Common myeloid progenitor, CD34-positive (primary cell): ENCODE measurements around the gene PARM1.

ENCODE experiments used
- CTCF ChIA-PET: fragments of 350-600 bp; sonication (Branson Sonifier 250); formaldehyde crosslinking; loops from one replicate; lab custom pipeline; 2021; ENCODE audit warnings: antibody characterized with exemption; lab: Charles Lee
- POLR2A ChIA-PET: fragments of 350-600 bp; sonication (Branson Sonifier 250); formaldehyde crosslinking; loops from one replicate; lab custom pipeline; 2021; ENCODE audit warnings: antibody characterized with exemption; lab: Charles Lee
- DNase-seq, 3 donors: peaks; one replicate each; pipeline versions ENCODE4 v3.0.0 to v3.0.0-alpha.2; 2013
- H3K27ac ChIP-seq, 2 experiments: 1 replicate in 1 of 2; 2 replicates in 1 of 2; pipeline ENCODE4 v1.7.0; 2013; ENCODE audit warnings: inconsistent platforms in 2 of 2, low read length in 2 of 2, mild to moderate bottlenecking in 2 of 2, low read depth in 1 of 2, moderate library complexity in 1 of 2; ENCODE audit not compliant: severe bottlenecking in 2 of 2, insufficient read depth in 1 of 2, poor library complexity in 1 of 2
- H3K27me3 ChIP-seq, 5 experiments: replicated peaks in 2 of 5; 1 replicate in 3 of 5; 2 replicates in 2 of 5; pipeline versions ENCODE4 v1.6.1 to v1.7.0; 2013; ENCODE audit warnings: low read length in 4 of 5, mild to moderate bottlenecking in 2 of 5, moderate library complexity in 2 of 5, inconsistent platforms in 1 of 5; ENCODE audit not compliant: insufficient read depth in 5 of 5, control insufficient read depth in 4 of 5
- H3K36me3 ChIP-seq, 4 experiments: 1 replicate in 2 of 4; 2 replicates in 2 of 4; pipeline versions ENCODE4 v1.6.1 to v1.7.0; 2013; ENCODE audit warnings: low read length in 3 of 4, control low read depth in 1 of 4, mild to moderate bottlenecking in 1 of 4; ENCODE audit not compliant: control insufficient read depth in 4 of 4, insufficient read depth in 4 of 4
- H3K4me1 ChIP-seq, 4 experiments: 1 replicate in 3 of 4; 2 replicates in 1 of 4; pipeline versions ENCODE4 v1.6.1 to v1.7.1; 2013; ENCODE audit warnings: low read length in 3 of 4, mild to moderate bottlenecking in 3 of 4, control low read depth in 1 of 4, inconsistent platforms in 1 of 4, moderate library complexity in 1 of 4; ENCODE audit not compliant: control insufficient read depth in 4 of 4, insufficient read depth in 4 of 4; ENCODE audit errors: control extremely low read depth in 1 of 4
- H3K4me3 ChIP-seq, 7 experiments: 1 replicate in 4 of 7; 2 replicates in 3 of 7; pipeline versions ENCODE4 v1.5.1 to v1.7.0; 2013; ENCODE audit warnings: mild to moderate bottlenecking in 7 of 7, low read length in 6 of 7, moderate library complexity in 6 of 7, inconsistent platforms in 2 of 7, low read depth in 2 of 7, control low read depth in 1 of 7; ENCODE audit not compliant: insufficient read depth in 4 of 7, control insufficient read depth in 1 of 7; ENCODE audit errors: extremely low read depth in 1 of 7
- H3K9me3 ChIP-seq, 5 experiments: 1 replicate in 4 of 5; 2 replicates in 1 of 5; pipeline versions ENCODE4 v1.6.1 to v1.7.1; 2013; ENCODE audit warnings: low read length in 4 of 5, mild to moderate bottlenecking in 2 of 5, inconsistent platforms in 1 of 5, low read depth in 1 of 5, moderate library complexity in 1 of 5; ENCODE audit not compliant: control insufficient read depth in 4 of 5, insufficient read depth in 2 of 5; ENCODE audit errors: control extremely low read depth in 1 of 5
- WGBS: methylation state at CpG from one replicate; pipeline ENCODE4 v1.1.5; 2013; ENCODE audit not compliant: insufficient coverage; 5-methylcytosine and 5-hydroxymethylcytosine counted together

The PARM1 gene

DNA sequence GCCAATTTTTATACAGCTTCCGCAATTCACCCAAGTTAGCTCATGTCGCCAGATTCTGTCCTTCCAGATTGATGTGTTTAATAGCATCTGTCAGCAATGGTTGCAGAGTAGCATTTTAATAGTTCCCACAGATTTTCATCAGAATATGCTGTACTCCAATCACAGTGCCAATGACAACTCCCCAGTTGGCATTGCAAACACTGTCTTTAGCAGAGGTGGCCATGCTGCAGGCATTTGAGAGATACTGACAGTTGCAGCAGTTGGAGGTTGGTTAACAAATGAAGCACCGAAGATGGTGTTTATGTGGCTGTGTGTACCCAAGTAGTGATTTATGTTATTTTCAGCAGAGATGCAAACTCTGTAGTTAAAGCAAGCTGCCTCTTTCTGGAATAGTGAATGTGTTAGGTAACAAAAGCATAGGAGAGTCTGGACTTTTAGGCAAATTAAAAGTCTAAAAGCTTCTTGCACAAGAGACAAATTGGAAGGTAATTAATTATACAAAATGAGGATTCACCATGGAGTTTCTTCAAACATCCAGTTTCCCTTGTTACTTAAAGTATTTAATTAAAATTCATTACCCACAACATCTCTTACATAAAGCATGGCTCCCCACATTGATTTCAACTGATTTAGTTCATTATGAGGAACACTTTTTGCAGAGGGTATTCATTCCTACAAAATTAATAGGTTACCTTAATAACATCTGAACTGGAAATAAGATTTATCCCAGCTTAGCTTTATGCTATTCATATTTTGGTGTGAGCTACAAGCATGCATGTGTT is 65.2 kb downstream of the PARM1 start:
- Histone ChIP-seq H3K9me3 (no peaks in the 10 kb centered on the region), H3K27ac (no peak overlapping the region), H3K36me3 (no peaks in the 10 kb centered on the region), H3K27me3 (peaks cover 0 to 2% (median 0%) of the 10 kb centered on the region in 5 experiments), H3K4me1 (no peaks in the 10 kb centered on the region), H3K4me3 (no peak overlapping the region)
- DNase-seq: no peak
- ChIA-PET POLR2A (no interaction called here), CTCF (no interaction called here)
- WGBS: 87% methylated on average over 2 of the region's 3 CpGs

DNA sequence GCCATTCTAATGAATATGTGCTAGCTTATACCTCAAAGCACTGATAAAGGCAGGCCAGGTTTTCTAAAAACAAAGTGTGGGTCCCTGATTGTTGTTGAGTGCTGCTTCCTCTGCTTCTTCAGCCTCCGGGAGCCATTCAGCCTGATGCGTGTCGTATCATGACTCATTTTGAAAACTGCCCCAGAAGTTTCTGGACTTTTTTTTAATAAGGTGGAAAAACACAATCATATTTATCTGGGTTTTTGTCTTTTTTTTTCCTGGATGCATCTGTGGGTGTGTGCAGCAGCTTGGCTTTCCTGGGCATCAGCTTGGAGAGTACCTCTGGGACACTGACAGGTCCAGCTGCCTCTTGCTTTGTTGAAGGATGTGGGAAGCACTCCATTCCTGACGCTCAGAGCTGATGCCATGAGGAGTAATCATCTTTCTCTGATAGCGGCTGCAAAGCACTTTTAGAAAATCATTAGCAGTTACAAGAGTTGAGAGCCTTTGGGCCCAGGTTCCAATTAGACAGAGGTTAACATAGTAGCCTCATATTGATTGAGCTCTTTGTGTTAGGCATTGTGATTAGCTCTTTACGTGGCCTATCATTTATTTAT is 66.9 kb downstream of the PARM1 start:
- WGBS: 98% methylated on average over 5 of the region's 6 CpGs
- H3K27ac ChIP-seq: no peak overlapping the region
- no peak overlapping the region for H3K4me3 ChIP-seq
- no peaks in the 10 kb centered on the region for H3K4me1 ChIP-seq
- ChIA-PET CTCF (no interaction called here), POLR2A (no interaction called here)
- DNase-seq: no peak
- peaks cover 0 to 2% (median 0%) of the 10 kb centered on the region in 5 experiments for H3K27me3 ChIP-seq
- H3K36me3 ChIP-seq: no peaks in the 10 kb centered on the region
- no peaks in the 10 kb centered on the region for H3K9me3 ChIP-seq

DNA sequence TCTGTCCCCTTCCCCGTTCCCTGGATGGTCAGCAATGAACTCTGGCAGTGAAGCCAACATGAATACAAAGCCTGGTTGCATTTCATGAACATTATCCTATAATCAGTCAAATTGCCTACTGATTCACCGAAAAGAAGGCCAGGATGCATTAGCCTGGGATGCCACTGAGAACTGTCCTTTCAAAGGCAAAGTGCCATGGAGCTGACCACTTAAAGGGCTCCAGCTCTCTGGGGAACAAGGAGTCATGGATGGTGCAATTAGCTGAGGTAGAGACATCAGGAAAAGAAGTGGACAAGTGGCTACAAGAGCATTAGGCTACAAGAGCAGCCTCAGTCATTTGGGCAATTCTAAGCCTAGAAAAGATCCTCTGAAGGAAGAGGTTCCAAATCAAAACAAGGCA is 69.0 kb downstream of the PARM1 start:
- DNase-seq: no peak
- no peaks in the 10 kb centered on the region for H3K4me1 ChIP-seq
- H3K27me3 ChIP-seq: peaks cover 0 to 2% (median 0%) of the 10 kb centered on the region in 5 experiments
- ChIA-PET POLR2A (no interaction called here), CTCF (no interaction called here)
- H3K4me3 ChIP-seq: no peak overlapping the region
- 100% methylated on average over 1 of the region's 2 CpGs for WGBS
- H3K27ac ChIP-seq: no peak overlapping the region
- no peaks in the 10 kb centered on the region for H3K9me3 ChIP-seq
- no peaks in the 10 kb centered on the region for H3K36me3 ChIP-seq

DNA sequence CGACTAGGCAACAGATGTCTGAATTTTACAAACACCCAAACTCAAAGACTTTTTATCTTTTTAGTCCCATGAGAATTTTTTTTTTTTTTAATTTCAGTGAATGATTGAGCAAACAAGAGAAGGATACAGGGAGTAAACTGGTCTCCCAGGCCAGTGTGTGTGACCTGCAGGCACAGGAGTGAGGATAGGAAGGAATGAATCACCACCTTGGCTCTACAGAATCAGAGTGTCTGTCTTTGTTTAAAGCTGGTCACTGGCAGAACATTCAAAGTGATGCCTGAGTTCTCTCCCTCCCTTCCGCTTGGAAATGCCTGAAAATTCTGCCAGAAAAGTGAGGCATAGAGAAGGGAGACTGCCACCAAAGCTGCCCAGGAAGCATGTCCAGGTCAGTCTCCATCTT is 69.5 kb downstream of the PARM1 start:
- ChIA-PET CTCF (no interaction called here), POLR2A (no interaction called here)
- no peak overlapping the region for H3K27ac ChIP-seq
- whole genome bisulfite sequencing: 100% methylated on average over 1 of the region's 2 CpGs
- DNase-seq: no peak
- no peaks in the 10 kb centered on the region for H3K4me1 ChIP-seq
- peaks cover 0 to 3% (median 2%) of the 10 kb centered on the region in 5 experiments for H3K9me3 ChIP-seq
- no peak overlapping the region for H3K4me3 ChIP-seq
- no peaks in the 10 kb centered on the region for H3K36me3 ChIP-seq
- H3K27me3 ChIP-seq: peaks cover 0 to 2% (median 0%) of the 10 kb centered on the region in 5 experiments

- H3K36me3 ChIP-seq: no peaks in the 10 kb centered on the region
- H3K27me3 ChIP-seq: no peaks in the 10 kb centered on the region
- DNase-seq: no peak
- peaks cover 0 to 7% (median 3%) of the 10 kb centered on the region in 5 experiments for H3K9me3 ChIP-seq
- H3K27ac ChIP-seq: no peak overlapping the region
- POLR2A ChIA-PET: no interaction called here
- CTCF ChIA-PET: no interaction called here
- no peaks in the 10 kb centered on the region for H3K4me1 ChIP-seq
- H3K4me3 ChIP-seq: no peak overlapping the region
Measured at GRCh38 chr4:75003979-75004378, 71.1 kb downstream of the PARM1 start.

DNA sequence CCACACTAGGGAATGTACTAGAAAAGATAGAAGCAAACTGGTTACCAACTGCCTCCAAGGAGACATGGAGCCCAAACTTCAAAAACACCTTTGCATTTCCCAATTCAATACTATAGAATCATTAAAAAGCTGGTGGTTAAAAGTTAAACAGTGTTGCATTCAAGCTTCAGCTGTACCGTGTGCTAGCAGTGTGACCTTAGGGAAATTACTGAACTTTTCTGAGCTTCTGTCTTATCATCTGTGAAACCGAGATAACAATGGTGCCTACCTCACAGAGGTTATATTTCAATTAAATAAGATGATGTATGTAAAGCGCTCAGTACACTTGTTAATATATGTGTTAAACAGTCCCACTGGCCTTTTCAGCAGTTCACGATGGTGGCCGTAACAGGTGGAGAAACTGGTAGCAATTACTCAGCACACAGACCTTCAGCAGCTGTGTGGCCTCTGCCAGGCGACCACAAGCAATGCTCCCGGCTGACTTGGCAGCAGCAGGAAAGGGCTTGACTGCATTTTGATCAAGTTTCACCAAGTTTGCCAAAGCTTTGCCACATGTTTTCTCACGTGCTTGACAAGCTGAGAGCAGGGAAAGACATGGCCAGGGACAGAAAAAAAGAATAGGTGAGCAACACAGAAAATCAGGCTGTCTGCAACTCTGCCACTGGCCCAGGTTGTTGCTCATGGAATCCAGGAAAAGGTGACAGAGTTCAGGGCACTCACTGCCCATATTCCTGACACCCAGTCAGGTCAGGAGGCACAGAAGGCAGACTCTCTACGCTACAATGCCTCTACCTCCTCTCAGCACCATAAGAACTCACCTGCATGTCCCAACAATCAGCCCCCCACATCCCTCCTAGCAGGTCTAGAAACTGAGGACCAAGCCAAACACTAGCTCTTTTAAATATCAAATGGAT is 72.1 kb downstream of the PARM1 start:
- Histone ChIP-seq H3K36me3 (no peaks in the 10 kb centered on the region), H3K4me3 (no peak overlapping the region), H3K4me1 (no peaks in the 10 kb centered on the region), H3K9me3 (peaks cover 0 to 7% (median 3%) of the 10 kb centered on the region in 5 experiments), H3K27ac (no peak overlapping the region), H3K27me3 (no peaks in the 10 kb centered on the region)
- 98% methylated on average over 8 of the region's 9 CpGs for WGBS
- ChIA-PET POLR2A (no interaction called here), CTCF (no interaction called here)
- DNase-seq: no peak

- H3K4me3 ChIP-seq: no peak overlapping the region
- DNase-seq: no peak
- no peaks in the 10 kb centered on the region for H3K27me3 ChIP-seq
- POLR2A ChIA-PET: no interaction called here
- 100% methylated on average over 1 of the region's 1 CpG for WGBS
- no peak overlapping the region for H3K27ac ChIP-seq
- H3K36me3 ChIP-seq: no peaks in the 10 kb centered on the region
- peaks cover 0 to 7% (median 3%) of the 10 kb centered on the region in 5 experiments for H3K9me3 ChIP-seq
- H3K4me1 ChIP-seq: no peaks in the 10 kb centered on the region
- CTCF ChIA-PET: no interaction called here
Measured at GRCh38 chr4:75005727-75006126, 72.8 kb downstream of the PARM1 start.
